Measurements from ENCODE around the gene CEP44. TPM values are rescaled to one million over a fixed set of nuclear protein-coding genes. Genes with fewer than 3 reads are reported as not detected.

Gene CEP44
- total RNA-seq, 1 experiment from 2014 or later = 11.5 TPM

DNA sequence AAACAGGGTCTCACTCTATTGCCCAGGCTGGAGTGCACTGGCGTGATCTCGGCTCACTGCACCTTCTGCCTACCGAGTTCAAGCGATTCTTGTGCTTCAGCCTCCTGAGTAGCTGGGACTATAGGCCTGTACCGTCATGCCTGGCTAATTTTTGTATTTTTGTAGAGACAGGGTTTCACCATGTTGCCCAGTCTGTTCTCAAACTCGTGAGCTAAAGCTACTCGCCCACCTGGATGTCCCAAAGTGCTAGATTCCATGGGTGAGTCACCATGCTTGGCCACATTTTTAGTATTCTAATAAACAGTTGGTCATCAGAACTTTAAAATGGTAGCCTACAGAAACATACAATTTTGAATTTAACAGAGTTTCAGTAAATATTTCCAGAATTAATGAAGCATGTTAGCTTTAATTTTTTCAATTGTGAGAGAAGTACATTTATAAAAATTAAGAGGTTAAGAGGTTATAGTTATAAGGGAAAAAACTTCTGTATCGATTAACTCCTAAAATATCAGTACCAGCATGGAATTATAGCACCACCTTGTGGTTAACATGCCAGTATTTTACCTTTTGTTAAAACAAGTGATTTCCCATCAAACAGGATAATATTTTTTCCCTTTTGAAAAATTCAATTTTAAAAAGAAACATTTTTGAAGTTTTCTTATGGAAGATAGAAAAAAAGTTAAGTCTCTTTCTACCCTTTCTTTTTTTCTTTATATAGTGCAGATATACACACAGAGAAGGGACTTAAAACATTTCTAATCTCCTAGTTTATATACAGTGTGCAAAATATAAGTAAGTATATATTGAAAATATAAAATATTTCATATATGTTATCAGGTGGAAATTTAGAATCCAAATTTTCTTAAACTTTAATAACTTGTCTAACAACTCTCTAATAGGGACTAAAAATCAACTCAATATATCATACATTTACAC lies 35.4 kb downstream of the CEP44 start:
- RAD21 ChIA-PET (ENCODE audit: low non-redundant PET in 1 of 2, low total read pairs in 2 of 2, uncharacterized antibody in 2 of 2, unreplicated experiment in 2 of 2) = no interaction called here

More for the DNA sequence above, 35.4 kb downstream of the CEP44 start:
- no TSS peak for BruUV-seq (replicated peaks)
- Histone ChIP-seq H3K4me3 (replicated peaks in 1 of 2; ENCODE audit: low read depth in 1 of 2, low read length in 2 of 2) (no peak overlapping the region), H3K9me2 (ENCODE audit: insufficient read depth) (no peaks in the 10 kb centered on the region), H4K20me1 (ENCODE audit: insufficient read depth) (no peaks in the 10 kb centered on the region; the same call in 1 of the 2 replicates), H3K4me2 (ENCODE audit: low read length) (no peak overlapping the region), H3K9me3 (ENCODE audit: control insufficient read depth in 1 of 2, insufficient read depth in 1 of 2, low read depth in 1 of 2, low read length in 2 of 2) (no peaks in the 10 kb centered on the region), H3K27me3 (ENCODE audit: insufficient read depth, low read length) (no peaks in the 10 kb centered on the region), H3K79me2 (ENCODE audit: insufficient read depth, low read length) (no peaks in the 10 kb centered on the region), H3K27ac (ENCODE audit: low read depth, low read length) (no peak overlapping the region), H3K9ac (ENCODE audit: low read length) (no peak overlapping the region), H2AFZ (ENCODE audit: low read depth, low read length, poor library complexity, severe bottlenecking) (no peak overlapping the region), H3K4me1 (ENCODE audit: control insufficient read depth in 1 of 2, insufficient read depth in 2 of 2, low read length in 2 of 2) (no peaks in the 10 kb centered on the region), H3K36me3 (ENCODE audit: control insufficient read depth in 1 of 2, insufficient read depth in 2 of 2, low read length in 2 of 2) (peaks cover 0 to 5% of the 10 kb centered on the region in 2 experiments; a peak in 2 of 4 replicates)
- ATAC-seq (no peak), DNase-seq (ENCODE audit: low read depth, low spot score) (peak; percentile 22)
- TF ChIP-seq, protein P1, sequence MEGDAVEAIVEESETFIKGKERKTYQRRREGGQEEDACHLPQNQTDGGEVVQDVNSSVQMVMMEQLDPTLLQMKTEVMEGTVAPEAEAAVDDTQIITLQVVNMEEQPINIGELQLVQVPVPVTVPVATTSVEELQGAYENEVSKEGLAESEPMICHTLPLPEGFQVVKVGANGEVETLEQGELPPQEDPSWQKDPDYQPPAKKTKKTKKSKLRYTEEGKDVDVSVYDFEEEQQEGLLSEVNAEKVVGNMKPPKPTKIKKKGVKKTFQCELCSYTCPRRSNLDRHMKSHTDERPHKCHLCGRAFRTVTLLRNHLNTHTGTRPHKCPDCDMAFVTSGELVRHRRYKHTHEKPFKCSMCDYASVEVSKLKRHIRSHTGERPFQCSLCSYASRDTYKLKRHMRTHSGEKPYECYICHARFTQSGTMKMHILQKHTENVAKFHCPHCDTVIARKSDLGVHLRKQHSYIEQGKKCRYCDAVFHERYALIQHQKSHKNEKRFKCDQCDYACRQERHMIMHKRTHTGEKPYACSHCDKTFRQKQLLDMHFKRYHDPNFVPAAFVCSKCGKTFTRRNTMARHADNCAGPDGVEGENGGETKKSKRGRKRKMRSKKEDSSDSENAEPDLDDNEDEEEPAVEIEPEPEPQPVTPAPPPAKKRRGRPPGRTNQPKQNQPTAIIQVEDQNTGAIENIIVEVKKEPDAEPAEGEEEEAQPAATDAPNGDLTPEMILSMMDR (IDR thresholded peaks at IDR 0.05 in 2 of 3, conservative IDR thresholded peaks at IDR 0.05 in 1 of 3; ENCODE audit: borderline replicate concordance in 1 of 3, insufficient read depth in 1 of 3, low read depth in 2 of 3, low read length in 2 of 3) = peak; percentile 51 to 77 (median 51); a peak in 4 of 6 replicates
- TF ChIP-seq ZNF274 (IDR thresholded peaks at IDR 0.05; ENCODE audit: low read depth, low read length) (no peak), RAD21 (IDR thresholded peaks at IDR 0.05; ENCODE audit: low read depth) (peak; percentile 68)
- intact Hi-C loops (cut with micrococcal nuclease) = loop anchor here (1.0 to 10.0 kb wide), 4 partner anchors 97 to 994 kb away; no protein-coding TSS in a partner anchor
- POLR2A ChIA-PET = no interaction called here
- CTCF ChIA-PET = interaction anchor here (1.3 kb wide), 2 partner anchors 97 to 899 kb away, joined by 3 to 5 read pairs; no protein-coding TSS in a partner anchor
